HUDEP-2 (cell line): ENCODE measurements around the gene NFIX.
A peak's percentile ranks its signal among the peaks of the same experiment; 100 is the strongest.
"Not testable (repeated sequence)": the region's sequence is repeated elsewhere in the genome, so short reads cannot be mapped to it uniquely, and the experiment has no call there.

ENCODE experiments used
- DNase-seq, 76 experiments: peaks; one replicate each; lab custom pipeline; 2025; ENCODE audit not compliant: unreplicated experiment in 76 of 76; lab: John Stamatoyannopoulos, UW

The NFIX gene

GRCh38 chr19:12994701-12995595 is at the start of gene NFIX:
Gene NFIX, plus strand, starts transcription at chr19:12995475. Its CDS starts 363 bp downstream, at chr19:12995838.
- DNase-seq, result peak in 53 of 76 experiments; percentile 17 to 78 (median 56)

- DNase-seq, result peak in 75 of 76 experiments; percentile 72 to 100 (median 99)
These were observed 49.7 kb upstream of the NFIX start, which contains the start of gene RAD23A for GRCh38 chr19:12945479-12946091. Gene RAD23A, plus strand, starts transcription at chr19:12945862. Its CDS starts 87 bp downstream, at chr19:12945949.

- DNase-seq, result peak in 64 of 76 experiments; percentile 35 to 81 (median 68)
These were observed 49.1 kb upstream of the NFIX start for GRCh38 chr19:12946092-12946721.

- DNase-seq, result peak in 2 of 76 experiments; percentile 41 to 50
These were observed 48.4 kb upstream of the NFIX start for GRCh38 chr19:12946731-12947496.

GRCh38 chr19:12947702-12948611 is 47.3 kb upstream of the NFIX start:
- peak in 75 of 76 experiments; percentile 76 to 100 (median 99) for DNase-seq

GRCh38 chr19:12948612-12949362 is 46.5 kb upstream of the NFIX start:
- DNase-seq, result peak in 1 of 76 experiments; percentile 10

GRCh38 chr19:12949363-12950283 is 45.7 kb upstream of the NFIX start:
- peak in 1 of 76 experiments; percentile 6 for DNase-seq

GRCh38 chr19:12952050-12952449 is 43.2 kb upstream of the NFIX start:
- DNase-seq, result not testable (repeated sequence)

- DNase-seq, result peak in 2 of 76 experiments; percentile 19 to 34
These were observed 42.7 kb upstream of the NFIX start for GRCh38 chr19:12952488-12953137.

- peak in 26 of 76 experiments; percentile 20 to 60 (median 48) for DNase-seq
These were observed 42.0 kb upstream of the NFIX start for GRCh38 chr19:12953138-12953798.

- DNase-seq, result peak in 3 of 76 experiments; percentile 18 to 39 (median 19)
These were observed 41.3 kb upstream of the NFIX start for GRCh38 chr19:12953799-12954611.

- DNase-seq, result peak in 1 of 76 experiments; percentile 39
These were observed 40.7 kb upstream of the NFIX start for GRCh38 chr19:12954612-12954962.

GRCh38 chr19:12955575-12955974 is 39.7 kb upstream of the NFIX start:
- not testable (repeated sequence) for DNase-seq

- DNase-seq, result peak in 11 of 76 experiments; percentile 21 to 47 (median 35)
These were observed 39.3 kb upstream of the NFIX start for GRCh38 chr19:12955996-12956395.
